HG02678 (cell line): ENCODE measurements around the gene ICAM3.

Experiments
- ATAC-seq: cut with Tn5 transposase; IDR thresholded peaks from one replicate; pipeline ENCODE4 v1.9.1; 2021; ENCODE audit warnings: mild to moderate bottlenecking, moderate library complexity; ENCODE audit not compliant: unreplicated experiment

Gene ICAM3

GRCh38 chr19:10292206-10292788 lies 47.1 kb downstream of the ICAM3 start:
- peak; percentile 58 for ATAC-seq

- no peak for ATAC-seq
Observed at GRCh38 chr19:10291554-10292205, 47.7 kb downstream of the ICAM3 start.

GRCh38 chr19:10290876-10291553 lies 48.4 kb downstream of the ICAM3 start:
- ATAC-seq = no peak

- ATAC-seq = no peak
Observed at GRCh38 chr19:10290357-10290875, 49.0 kb downstream of the ICAM3 start.

- no peak for ATAC-seq
Observed at GRCh38 chr19:10289836-10290356, 49.5 kb downstream of the ICAM3 start, which contains the start of gene ICAM5. Gene ICAM5, plus strand, starts transcription at chr19:10289952. Its CDS starts 92 bp downstream, at chr19:10290044.

GRCh38 chr19:10289167-10289835 lies 50.1 kb downstream of the ICAM3 start:
- no peak for ATAC-seq

GRCh38 chr19:10288662-10289166 lies 50.7 kb downstream of the ICAM3 start:
- no peak for ATAC-seq

GRCh38 chr19:10286803-10287737 lies 52.4 kb downstream of the ICAM3 start, which contains the start of gene ICAM4:
Gene ICAM4, plus strand, starts transcription at chr19:10286955. Its CDS starts 58 bp downstream, at chr19:10287013.
- no peak for ATAC-seq

GRCh38 chr19:10285393-10285792 lies 54.0 kb downstream of the ICAM3 start:
- no peak for ATAC-seq

- ATAC-seq = no peak
Observed at GRCh38 chr19:10284960-10285278, 54.5 kb downstream of the ICAM3 start.

GRCh38 chr19:10284065-10284959 lies 55.1 kb downstream of the ICAM3 start:
- no peak for ATAC-seq
